ENCODE measurements around the gene ACP4.

DNA sequence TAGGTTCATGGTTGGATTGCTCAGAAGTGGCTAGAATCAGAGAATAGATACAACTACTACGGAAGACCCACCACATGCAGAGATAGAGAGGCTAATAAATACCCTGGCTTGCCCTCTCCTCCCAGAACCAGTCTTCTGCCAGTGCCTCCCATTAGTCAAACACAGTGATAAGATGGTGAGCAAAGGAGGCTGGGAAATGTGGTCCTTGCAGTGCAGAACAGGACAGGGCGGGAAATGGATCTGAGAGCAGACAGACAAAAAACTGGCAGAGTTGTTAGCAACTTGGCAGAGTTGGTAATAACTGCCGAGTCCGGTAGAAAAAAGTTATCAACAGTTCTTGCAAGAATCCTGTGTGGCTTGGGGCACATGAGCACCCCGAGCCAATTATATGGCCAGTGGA is 24.7 kb downstream of the ACP4 start:
- TF ChIP-seq, protein P1, sequence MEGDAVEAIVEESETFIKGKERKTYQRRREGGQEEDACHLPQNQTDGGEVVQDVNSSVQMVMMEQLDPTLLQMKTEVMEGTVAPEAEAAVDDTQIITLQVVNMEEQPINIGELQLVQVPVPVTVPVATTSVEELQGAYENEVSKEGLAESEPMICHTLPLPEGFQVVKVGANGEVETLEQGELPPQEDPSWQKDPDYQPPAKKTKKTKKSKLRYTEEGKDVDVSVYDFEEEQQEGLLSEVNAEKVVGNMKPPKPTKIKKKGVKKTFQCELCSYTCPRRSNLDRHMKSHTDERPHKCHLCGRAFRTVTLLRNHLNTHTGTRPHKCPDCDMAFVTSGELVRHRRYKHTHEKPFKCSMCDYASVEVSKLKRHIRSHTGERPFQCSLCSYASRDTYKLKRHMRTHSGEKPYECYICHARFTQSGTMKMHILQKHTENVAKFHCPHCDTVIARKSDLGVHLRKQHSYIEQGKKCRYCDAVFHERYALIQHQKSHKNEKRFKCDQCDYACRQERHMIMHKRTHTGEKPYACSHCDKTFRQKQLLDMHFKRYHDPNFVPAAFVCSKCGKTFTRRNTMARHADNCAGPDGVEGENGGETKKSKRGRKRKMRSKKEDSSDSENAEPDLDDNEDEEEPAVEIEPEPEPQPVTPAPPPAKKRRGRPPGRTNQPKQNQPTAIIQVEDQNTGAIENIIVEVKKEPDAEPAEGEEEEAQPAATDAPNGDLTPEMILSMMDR (IDR thresholded peaks at IDR 0.05) = no peak
- TF ChIP-seq POLR2A (IDR thresholded peaks at IDR 0.05) = no peak
